K562 (cell line): ENCODE data around the gene DARS1. TPM values are rescaled to one million over a fixed set of nuclear protein-coding genes. Genes with fewer than 3 reads are reported as not detected.
"Not testable (repeated sequence)": the region's sequence is repeated elsewhere in the genome, so short reads cannot be mapped to it uniquely, and the experiment has no call there.

Experiments
- ATAC-seq: fragments of 200-7000 bp; cut with Tn5 transposase; 3 replicates; pipeline ENCODE4 v1.9.1; 2020; ENCODE audit warnings: moderate library complexity
- BruUV-seq: library from RNA; stranded (reverse); fragments of 400-500 nt; replicated peaks from 2 replicates; lab custom pipeline; 2021; lab: Mats Ljungman, UMichigan
- CTCF ChIA-PET: fragments of 300-600 bp; formaldehyde crosslinking; extraction: SDS; loops from one replicate; lab custom pipeline; 2021; ENCODE audit warnings: low intra/inter-chr PET ratio; lab: Yijun Ruan, JAX
- POLR2A ChIA-PET: fragments of 300-600, 350-650 bp; sonication (Branson Sonifier 250); formaldehyde crosslinking; extraction: SDS; loops from one replicate; lab custom pipeline; 2021; ENCODE audit warnings: antibody characterized with exemption, inconsistent platforms; lab: Yijun Ruan, JAX
- DNase-seq, 4 experiments: peaks; one replicate each; pipeline versions ENCODE4 v3.0.0 to v3.0.0-alpha.2; 2011 to 2018; ENCODE audit warnings: low spot score in 3 of 4, mixed read lengths in 3 of 4; ENCODE audit errors: extremely low read depth in 1 of 4
- FAIRE-seq: peaks from 2 replicates; lab custom pipeline; 2011; peaks lifted over from hg19 to GRCh38; lab: Jason Lieb, UNC
- H2AFZ ChIP-seq: 2 replicates; pipeline ENCODE4 v1.6.0; 2011; ENCODE audit warnings: low read depth, low read length, control low read depth, inconsistent platforms
- H3K27ac ChIP-seq: fragments of 200-600 bp; 3 replicates; pipeline ENCODE4 v1.8.0; 2011; ENCODE audit warnings: low read depth, mild to moderate bottlenecking, control low read depth, inconsistent platforms, low read length, moderate library complexity, mixed read lengths; ENCODE audit errors: extremely low read depth
- H3K27me3 ChIP-seq, 2 experiments: fragments of 300-600 bp in 1 of 2; 2 replicates in 1 of 2; 3 replicates in 1 of 2; pipeline versions ENCODE4 v1.6.0 to v1.8.0; 2011; ENCODE audit warnings: inconsistent platforms in 2 of 2, low read length in 2 of 2, mild to moderate bottlenecking in 1 of 2, mixed read lengths in 1 of 2, moderate library complexity in 1 of 2; ENCODE audit not compliant: control insufficient read depth in 2 of 2, insufficient read depth in 2 of 2
- H3K36me3 ChIP-seq: fragments of 300-600 bp; 3 replicates; pipeline ENCODE4 v1.8.0; 2011; ENCODE audit warnings: mild to moderate bottlenecking, low read length, inconsistent platforms; ENCODE audit not compliant: control insufficient read depth, insufficient read depth
- H3K4me1 ChIP-seq, 2 experiments: fragments of 200-600 bp in 1 of 2; replicated peaks in 1 of 2; 2 replicates in 1 of 2; 3 replicates in 1 of 2; pipeline versions ENCODE4 v1.5.1 to v1.8.0; 2011; ENCODE audit warnings: inconsistent platforms in 2 of 2, low read length in 2 of 2, mild to moderate bottlenecking in 1 of 2, mixed read lengths in 1 of 2, moderate library complexity in 1 of 2; ENCODE audit not compliant: control insufficient read depth in 2 of 2, insufficient read depth in 2 of 2
- H3K4me2 ChIP-seq: 2 replicates; pipeline ENCODE4 v1.6.1; 2011; ENCODE audit warnings: low read length, control low read depth, inconsistent platforms, mixed read lengths; ENCODE audit not compliant: insufficient read depth
- H3K4me3 ChIP-seq: fragments of 200-600 bp; sonication (generic), shearing (Covaris generic); 2 replicates; pipeline ENCODE4 v1.5.1; 2016; ENCODE audit warnings: control low read depth, inconsistent platforms
- H3K79me2 ChIP-seq: fragments of 200-600 bp; 3 replicates; pipeline ENCODE4 v1.8.0; 2011; ENCODE audit warnings: low read length, inconsistent platforms; ENCODE audit not compliant: control insufficient read depth, insufficient read depth
- H3K9ac ChIP-seq, 2 experiments: 2 replicates each; pipeline versions ENCODE4 v1.6.0 to v1.6.1; 2011; ENCODE audit warnings: low read depth in 2 of 2, low read length in 2 of 2, control low read depth in 1 of 2, inconsistent platforms in 1 of 2, mild to moderate bottlenecking in 1 of 2, mixed read lengths in 1 of 2; ENCODE audit not compliant: insufficient read depth in 1 of 2
- H3K9me1 ChIP-seq: one replicate; pipeline ENCODE4 v1.6.0; 2011; ENCODE audit warnings: inconsistent platforms, mild to moderate bottlenecking, low read length, moderate library complexity; ENCODE audit not compliant: control insufficient read depth, insufficient read depth
- H3K9me3 ChIP-seq: replicated peaks from 2 replicates; pipeline ENCODE4 v1.5.1; 2011; ENCODE audit warnings: low read depth, low read length, inconsistent platforms; ENCODE audit not compliant: control insufficient read depth, insufficient read depth
- H4K20me1 ChIP-seq: replicated peaks from 2 replicates; pipeline ENCODE4 v1.6.1; 2011; ENCODE audit warnings: low read length, inconsistent platforms, mixed read lengths; ENCODE audit not compliant: control insufficient read depth, insufficient read depth
- CCNT2 ChIP-seq: IDR thresholded peaks from 2 replicates; pipeline ENCODE4 v1.6.1; 2011; ENCODE audit warnings: borderline replicate concordance, low read depth, mild to moderate bottlenecking, moderate library complexity, mixed read lengths, low read length; ENCODE audit not compliant: insufficient read length; ENCODE audit errors: extremely low read depth
- COPS2 ChIP-seq: fragments of 450-650 bp; conservative IDR thresholded peaks from 2 replicates; pipeline ENCODE4 v1.6.1; 2016; ENCODE audit warnings: mild to moderate bottlenecking, moderate library complexity
- KLF16 ChIP-seq: IDR thresholded peaks from 2 replicates; pipeline ENCODE4 v1.6.1; 2016; ENCODE audit warnings: antibody characterized with exemption
- PHF21A ChIP-seq: fragments of 450-650 bp; IDR thresholded peaks from 2 replicates; pipeline ENCODE4 v1.6.1; 2017; ENCODE audit warnings: low read depth, borderline replicate concordance
- POLR2AphosphoS2 ChIP-seq: IDR thresholded peaks from 2 replicates; pipeline ENCODE4 v1.6.1; 2012; ENCODE audit warnings: low read length, improper control_type of control experiment
- RBBP5 ChIP-seq: fragments of 200-600 bp; sonication (generic); IDR thresholded peaks from 2 replicates; pipeline ENCODE4 v1.6.1; 2012; ENCODE audit warnings: borderline replicate concordance, mild to moderate bottlenecking, low read length, control low read depth, inconsistent platforms; ENCODE audit not compliant: insufficient read depth, poor library complexity, severe bottlenecking
- ZC3H8 ChIP-seq: fragments of 450-650 bp; IDR thresholded peaks from 2 replicates; pipeline ENCODE4 v1.6.1; 2017
- ZNF444 ChIP-seq: fragments of 250-450 bp; sonication (Bioruptor Pico); IDR thresholded peaks from 2 replicates; pipeline ENCODE4 v1.4.0; 2020; ENCODE audit warnings: mild to moderate bottlenecking, moderate library complexity
- ZNF75A ChIP-seq: fragments of 450-650 bp; formaldehyde crosslinking; IDR thresholded peaks from 2 replicates; pipeline ENCODE4 v1.4.0; 2020; ENCODE audit warnings: mild to moderate bottlenecking
- WGBS: fragments of 100-300 bp; shearing (Covaris generic); methylation state at CpG from one replicate; pipeline ENCODE4 v1.1.6; 2016; ENCODE audit warnings: low coverage, mixed read lengths; ENCODE audit not compliant: insufficient coverage; ENCODE audit errors: missing lambda C conversion rate; 5-methylcytosine and 5-hydroxymethylcytosine counted together
- in situ Hi-C: fragments of 300-500 bp; cut with MboI; formaldehyde crosslinking; loops from 4 replicates; pipeline ENCODE4 v1.15.0; 2018; ENCODE audit warnings: inconsistent platforms, mixed read lengths
- intact Hi-C: fragments of 100-400 bp; cut with micrococcal nuclease; formaldehyde crosslinking; loops from 2 replicates; pipeline ENCODE4 v1.14.2; 2022
- polyA plus RNA-seq, 8 experiments: library from polyadenylated mRNA; depleted of rRNA in 4 of 8; stranded (reverse) in 5 of 8; unstranded in 3 of 8; fragments of >200 nt; fragmentation: Nextera tagmentation in 2 of 8; fragmentation: Illumina TruSeq in 1 of 8; extraction: Ambion mirVana in 2 of 8; extraction: Trizol in 1 of 8; gene quantifications; 2 replicates each; pipeline versions ENCODE4 v1.2.1 to v1.2.3, GENCODE V29; 2011 to 2014; ENCODE audit warnings: inconsistent platforms in 1 of 8, missing spikeins in 1 of 8
- total RNA-seq, 7 experiments: library from RNA; depleted of rRNA in 6 of 7; stranded (reverse); fragments of >200 nt in 6 of 7; fragmentation: Illumina TruSeq in 2 of 7; extraction: Trizol in 2 of 7; gene quantifications; 2 replicates each; pipeline versions ENCODE4 v1.2.1 to v1.2.3, GENCODE V29; 2011 to 2021; ENCODE audit warnings: low replicate concordance in 1 of 7

Gene DARS1
- total and polyA plus RNA-seq, 9 of the 15 experiments (the other 6 are each of a cell fraction or from before 2014, with no cell fraction given), result 91.5 to 239 (median 98.0) TPM

- H3K4me1 ChIP-seq, result no peaks in the 10 kb centered on the region
- POLR2A ChIA-PET, result interaction anchor here (0.6 to 0.9 kb wide), 2 partner anchors 10 to 90 kb away, joined by 3 read pairs; no protein-coding TSS in a partner anchor
- no peaks in the 10 kb centered on the region for H3K9me1 ChIP-seq
- no TSS peak for BruUV-seq
- DNase-seq (no peak), FAIRE-seq (no peak), ATAC-seq (peak; percentile 66; the same call in 2 of the 3 replicates)
- peaks cover 52% of the 10 kb centered on the region for H3K36me3 ChIP-seq
- CTCF ChIA-PET, result no interaction called here
- H3K4me3 ChIP-seq, result no peak overlapping the region
- no peak overlapping the region for H3K9ac ChIP-seq
- no peak for TF ChIP-seq KLF16
- no peak for TF ChIP-seq ZNF444 (CRISPR knock-in tag)
- intact Hi-C loops, result no loop called here
- no peaks in the 10 kb centered on the region for H4K20me1 ChIP-seq
- H3K9me3 ChIP-seq, result no peaks in the 10 kb centered on the region
- peaks cover 68% of the 10 kb centered on the region for H3K79me2 ChIP-seq
- no peaks in the 10 kb centered on the region for H3K27me3 ChIP-seq
- WGBS, result 72% methylated on average over 5 of the region's 5 CpGs
- no peak overlapping the region for H2AFZ ChIP-seq
- in situ Hi-C loops, result no loop called here
- H3K4me2 ChIP-seq, result no peak overlapping the region
- H3K27ac ChIP-seq, result no peak overlapping the region
Observed at GRCh38 chr2:135960656-135961551, 24.5 kb downstream of the DARS1 start.

- FAIRE-seq (no peak), ATAC-seq (no peak), DNase-seq (no peak)
- H3K9me3 ChIP-seq, result no peaks in the 10 kb centered on the region
- H3K4me3 ChIP-seq, result no peak overlapping the region
- H4K20me1 ChIP-seq, result no peaks in the 10 kb centered on the region
- WGBS, result 93% methylated on average over 5 of the region's 5 CpGs
- intact Hi-C loops (no loop called here), in situ Hi-C loops (no loop called here)
- no peak overlapping the region for H3K27ac ChIP-seq
- ChIA-PET CTCF (no interaction called here), POLR2A (interaction anchor here (0.9 kb wide), 1 partner anchor 9 kb away, joined by 3 read pairs; no protein-coding TSS in a partner anchor)
- H3K36me3 ChIP-seq, result peaks cover 55% of the 10 kb centered on the region
- no peak overlapping the region for H3K4me2 ChIP-seq
- H3K9me1 ChIP-seq, result no peaks in the 10 kb centered on the region
- H3K27me3 ChIP-seq, result no peaks in the 10 kb centered on the region
- H3K9ac ChIP-seq, result no peak overlapping the region
- TF ChIP-seq RBBP5 (no peak), ZNF75A (no peak), POLR2AphosphoS2 (no peak), COPS2 (no peak), ZC3H8 (no peak), PHF21A (no peak), CCNT2 (no peak)
- peaks cover 65% of the 10 kb centered on the region for H3K79me2 ChIP-seq
- H3K4me1 ChIP-seq, result no peaks in the 10 kb centered on the region
- BruUV-seq, result no TSS peak
- no peak overlapping the region for H2AFZ ChIP-seq
Observed at GRCh38 chr2:135960150-135960549, 25.3 kb downstream of the DARS1 start.

- DNase-seq, intact Hi-C loops, H3K9me3 ChIP-seq, H3K4me3 ChIP-seq, BruUV-seq, H3K9ac ChIP-seq, CTCF ChIA-PET, H3K4me1 ChIP-seq, H3K27me3 ChIP-seq, FAIRE-seq, H3K27ac ChIP-seq, ATAC-seq, in situ Hi-C loops, H2AFZ ChIP-seq, H3K4me2 ChIP-seq, H3K9me1 ChIP-seq, H4K20me1 ChIP-seq: not testable (repeated sequence)
- H3K79me2 ChIP-seq, result peaks cover 67% of the 10 kb centered on the region
- WGBS, result 98% methylated on average over 6 of the region's 6 CpGs
- POLR2A ChIA-PET, result interaction anchor here (0.7 kb wide), 1 partner anchor 428 kb away, joined by 3 read pairs; no protein-coding TSS in a partner anchor
- H3K36me3 ChIP-seq, result peaks cover 53% of the 10 kb centered on the region
Observed at GRCh38 chr2:135958927-135959326, 26.5 kb downstream of the DARS1 start.
